Caco-2 (cell line): Measurements from ENCODE around the gene SPAG17. TPM values are rescaled to one million over a fixed set of nuclear protein-coding genes. Genes with fewer than 3 reads are reported as not detected.

Experiments
- BruUV-seq: library from RNA; stranded (reverse); fragments of 400-500 nt; replicated peaks from 2 replicates; lab custom pipeline; 2021; lab: Mats Ljungman, UMichigan
- CTCF ChIA-PET: fragments of 300-600 bp; sonication (Branson Sonifier 250); formaldehyde crosslinking; loops from one replicate; lab custom pipeline; 2022; ENCODE audit warnings: antibody characterized with exemption; lab: Charles Lee
- POLR2A ChIA-PET: fragments of 300-600 bp; sonication (Branson Sonifier 250); formaldehyde crosslinking; loops from one replicate; lab custom pipeline; 2022; ENCODE audit warnings: antibody characterized with exemption; lab: Charles Lee
- DNase-seq, 2 experiments: peaks; one replicate each; pipeline versions ENCODE4 v3.0.0 to v3.0.0-alpha.2; 2020 to 2022
- H3K27me3 ChIP-seq: replicated peaks from 2 replicates; pipeline ENCODE4 v1.6.0; 2011; ENCODE audit warnings: low read length; ENCODE audit not compliant: control insufficient read depth, insufficient read depth
- H3K36me3 ChIP-seq: 2 replicates; pipeline ENCODE4 v1.5.1; 2011; ENCODE audit warnings: low read length; ENCODE audit not compliant: control insufficient read depth, insufficient read depth
- H3K4me1 ChIP-seq: fragments of 250-450 bp; sonication (Bioruptor Pico); 2 replicates; pipeline ENCODE4 v1.5.1; 2020; ENCODE audit warnings: mild to moderate bottlenecking
- H3K4me3 ChIP-seq: 2 replicates; pipeline ENCODE4 v1.5.1; 2011; ENCODE audit warnings: low read depth, mild to moderate bottlenecking, control low read depth, low read length
- H3K9me3 ChIP-seq: fragments of 250-450 bp; sonication (Bioruptor Pico); 2 replicates; pipeline ENCODE4 v1.5.1; 2020; ENCODE audit warnings: mild to moderate bottlenecking, moderate library complexity
- H3K27ac Mint-ChIP-seq: one replicate; pipeline ENCODE4 v1.8.0; 2022; ENCODE audit warnings: mixed read lengths; ENCODE audit not compliant: unreplicated experiment
- H3K27me3 Mint-ChIP-seq: one replicate; pipeline ENCODE4 v1.8.0; 2022; ENCODE audit warnings: mixed read lengths; ENCODE audit not compliant: insufficient read depth, unreplicated experiment
- H3K36me3 Mint-ChIP-seq: one replicate; pipeline ENCODE4 v1.8.0; 2022; ENCODE audit warnings: mild to moderate bottlenecking, mixed read lengths; ENCODE audit not compliant: insufficient read depth, unreplicated experiment
- H3K4me1 Mint-ChIP-seq: one replicate; pipeline ENCODE4 v1.8.0; 2022; ENCODE audit warnings: low read depth, mixed read lengths; ENCODE audit not compliant: unreplicated experiment
- H3K4me3 Mint-ChIP-seq: one replicate; pipeline ENCODE4 v1.8.0; 2022; ENCODE audit warnings: mild to moderate bottlenecking, moderate library complexity, mixed read lengths; ENCODE audit not compliant: unreplicated experiment
- H3K9me3 Mint-ChIP-seq: one replicate; pipeline ENCODE4 v1.8.0; 2022; ENCODE audit warnings: mixed read lengths; ENCODE audit not compliant: unreplicated experiment
- intact Hi-C: fragments of 100-400 bp; cut with micrococcal nuclease; formaldehyde crosslinking; loops from one replicate; pipeline ENCODE4 v1.10.0; 2022; ENCODE audit not compliant: unreplicated experiment
- total RNA-seq: library from RNA; stranded (reverse); gene quantifications from 2 replicates; pipeline ENCODE4 v1.2.3, GENCODE V29; 2022
- TF ChIP-seq, protein P1 (sequence below), 2 experiments: fragments of 200-600 bp in 1 of 2; IDR thresholded peaks; 1 replicate in 1 of 2; 2 replicates in 1 of 2; pipeline versions ENCODE4 v1.5.1 to v1.8.0; 2011 to 2022; ENCODE audit warnings: antibody characterized with exemption in 1 of 2, control low read depth in 1 of 2, inconsistent platforms in 1 of 2, low read depth in 1 of 2, low read length in 1 of 2, mild to moderate bottlenecking in 1 of 2, moderate library complexity in 1 of 2; ENCODE audit not compliant: insufficient read depth in 1 of 2, severe bottlenecking in 1 of 2, unreplicated experiment in 1 of 2

The SPAG17 gene
- total RNA-seq, 1 experiment from 2014 or later = not detected

DNA sequence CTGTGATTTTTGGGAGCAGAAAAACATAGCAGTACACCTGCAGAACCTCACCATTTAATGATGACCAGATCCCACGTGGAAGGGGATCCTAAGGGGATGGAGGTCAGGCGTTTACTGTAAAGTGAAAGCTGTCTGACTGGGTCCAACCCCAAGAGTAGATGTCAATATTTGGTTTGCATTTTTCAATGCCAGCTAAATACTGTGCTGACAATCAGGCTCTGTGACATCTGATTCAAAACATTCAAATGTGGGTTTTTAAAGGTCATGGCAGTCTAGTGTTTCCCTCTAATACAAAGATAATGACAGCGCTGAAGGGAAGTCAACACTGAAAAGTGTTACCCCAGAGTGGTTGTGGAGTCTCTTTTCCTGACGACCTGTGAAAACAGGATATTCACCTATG is 68.1 kb downstream of the SPAG17 start:
- Histone ChIP-seq H3K4me1 (peaks cover 15% of the 10 kb centered on the region), H3K4me3 (no peak overlapping the region), H3K27me3 (no peaks in the 10 kb centered on the region), H3K9me3 (no peaks in the 10 kb centered on the region), H3K36me3 (no peaks in the 10 kb centered on the region)
- Mint-ChIP-seq H3K9me3 (no peaks in the 10 kb centered on the region), H3K36me3 (no peaks in the 10 kb centered on the region), H3K4me1 (peaks cover 14% of the 10 kb centered on the region), H3K27me3 (no peaks in the 10 kb centered on the region), H3K4me3 (no peak overlapping the region), H3K27ac (no peak overlapping the region)
- BruUV-seq = no TSS peak
- no peak for DNase-seq
- ChIA-PET CTCF (no interaction called here), POLR2A (no interaction called here)
- intact Hi-C loops = no loop called here
- TF ChIP-seq, protein P1, sequence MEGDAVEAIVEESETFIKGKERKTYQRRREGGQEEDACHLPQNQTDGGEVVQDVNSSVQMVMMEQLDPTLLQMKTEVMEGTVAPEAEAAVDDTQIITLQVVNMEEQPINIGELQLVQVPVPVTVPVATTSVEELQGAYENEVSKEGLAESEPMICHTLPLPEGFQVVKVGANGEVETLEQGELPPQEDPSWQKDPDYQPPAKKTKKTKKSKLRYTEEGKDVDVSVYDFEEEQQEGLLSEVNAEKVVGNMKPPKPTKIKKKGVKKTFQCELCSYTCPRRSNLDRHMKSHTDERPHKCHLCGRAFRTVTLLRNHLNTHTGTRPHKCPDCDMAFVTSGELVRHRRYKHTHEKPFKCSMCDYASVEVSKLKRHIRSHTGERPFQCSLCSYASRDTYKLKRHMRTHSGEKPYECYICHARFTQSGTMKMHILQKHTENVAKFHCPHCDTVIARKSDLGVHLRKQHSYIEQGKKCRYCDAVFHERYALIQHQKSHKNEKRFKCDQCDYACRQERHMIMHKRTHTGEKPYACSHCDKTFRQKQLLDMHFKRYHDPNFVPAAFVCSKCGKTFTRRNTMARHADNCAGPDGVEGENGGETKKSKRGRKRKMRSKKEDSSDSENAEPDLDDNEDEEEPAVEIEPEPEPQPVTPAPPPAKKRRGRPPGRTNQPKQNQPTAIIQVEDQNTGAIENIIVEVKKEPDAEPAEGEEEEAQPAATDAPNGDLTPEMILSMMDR (IDR thresholded peaks at IDR 0.05; ENCODE audit: insufficient read depth in 1 of 2, low read depth in 1 of 2, low read length in 1 of 2, severe bottlenecking in 1 of 2, unreplicated experiment in 1 of 2) = no peak

- no peak for DNase-seq
- POLR2A ChIA-PET = no interaction called here
- no peaks in the 10 kb centered on the region for H3K27me3 ChIP-seq
- TF ChIP-seq, protein P1 (IDR thresholded peaks at IDR 0.05; ENCODE audit: insufficient read depth in 1 of 2, low read depth in 1 of 2, low read length in 1 of 2, severe bottlenecking in 1 of 2, unreplicated experiment in 1 of 2) = no peak
- H3K4me3 ChIP-seq = no peak overlapping the region
- Mint-ChIP-seq H3K4me3 (no peak overlapping the region), H3K4me1 (peaks cover 14% of the 10 kb centered on the region), H3K36me3 (no peaks in the 10 kb centered on the region), H3K27ac (no peak overlapping the region), H3K9me3 (no peaks in the 10 kb centered on the region), H3K27me3 (no peaks in the 10 kb centered on the region)
- H3K36me3 ChIP-seq = no peaks in the 10 kb centered on the region
- no TSS peak for BruUV-seq
- intact Hi-C loops = no loop called here
- no peaks in the 10 kb centered on the region for H3K9me3 ChIP-seq
- CTCF ChIA-PET = no interaction called here
- H3K4me1 ChIP-seq = peaks cover 15% of the 10 kb centered on the region
Observed at GRCh38 chr1:118116401-118116800, 68.6 kb downstream of the SPAG17 start.

GRCh38 chr1:118115567-118116295 is 69.3 kb downstream of the SPAG17 start:
- CTCF ChIA-PET = no interaction called here

More at GRCh38 chr1:118115567-118116295, 69.3 kb downstream of the SPAG17 start:
- Mint-ChIP-seq H3K4me3 (no peak overlapping the region), H3K36me3 (no peaks in the 10 kb centered on the region), H3K9me3 (no peaks in the 10 kb centered on the region), H3K27me3 (no peaks in the 10 kb centered on the region), H3K27ac (no peak overlapping the region), H3K4me1 (peaks cover 14% of the 10 kb centered on the region)
- H3K9me3 ChIP-seq = no peaks in the 10 kb centered on the region
- no TSS peak for BruUV-seq
- H3K36me3 ChIP-seq = no peaks in the 10 kb centered on the region
- no peaks in the 10 kb centered on the region for H3K27me3 ChIP-seq
- no peak overlapping the region for H3K4me3 ChIP-seq
- TF ChIP-seq, protein P1 (IDR thresholded peaks at IDR 0.05; ENCODE audit: insufficient read depth in 1 of 2, low read depth in 1 of 2, low read length in 1 of 2, severe bottlenecking in 1 of 2, unreplicated experiment in 1 of 2) = no peak
- intact Hi-C loops = no loop called here
- peaks cover 15% of the 10 kb centered on the region for H3K4me1 ChIP-seq
- no peak for DNase-seq
- POLR2A ChIA-PET = no interaction called here
